HEK293 (cell line): ENCODE measurements around the gene ARPIN.

Experiments used
- CTCF ChIA-PET: fragments of 350-600 bp; formaldehyde crosslinking; extraction: SDS; loops from one replicate; lab custom pipeline; 2021; ENCODE audit warnings: antibody characterized with exemption; lab: Yijun Ruan, JAX
- POLR2A ChIA-PET: fragments of 300-600 bp; formaldehyde crosslinking; extraction: SDS; loops from one replicate; lab custom pipeline; 2020; ENCODE audit warnings: antibody characterized with exemption, inconsistent platforms; lab: Yijun Ruan, JAX
- H3K27ac ChIP-seq: fragments of 200-500 bp; sonication (Bioruptor generic); 2 replicates; pipeline ENCODE4 v1.5.1; 2014; ENCODE audit warnings: low read depth, low read length, control low read depth, inconsistent platforms; ENCODE audit errors: extremely low read depth
- H3K36me3 ChIP-seq, 2 experiments: fragments of 200-500 bp in 1 of 2; sonication (Bioruptor generic) in 1 of 2; 1 replicate in 1 of 2; 2 replicates in 1 of 2; pipeline ENCODE4 v1.5.1; 2014 to 2017; ENCODE audit warnings: inconsistent platforms in 2 of 2, low read length in 2 of 2; ENCODE audit not compliant: control insufficient read depth in 2 of 2, insufficient read depth in 1 of 2
- H3K4me1 ChIP-seq: fragments of 200-500 bp; sonication (Bioruptor generic); 2 replicates; pipeline ENCODE4 v1.5.1; 2014; ENCODE audit warnings: mild to moderate bottlenecking, low read length, inconsistent platforms; ENCODE audit not compliant: control insufficient read depth, insufficient read depth
- H3K4me3 ChIP-seq: 2 replicates; pipeline ENCODE4 v1.5.1; 2011; ENCODE audit warnings: low read depth, mild to moderate bottlenecking, control low read depth, low read length, moderate library complexity
- H3K9me3 ChIP-seq: fragments of 200-500 bp; sonication (Bioruptor generic); 2 replicates; pipeline ENCODE4 v1.5.1; 2014; ENCODE audit warnings: low read depth, low read length, inconsistent platforms; ENCODE audit not compliant: control insufficient read depth, insufficient read depth
- FEZF1 ChIP-seq: fragments of 450-650 bp; formaldehyde crosslinking; IDR thresholded peaks from 2 replicates; pipeline ENCODE4 v1.5.1; 2016; ENCODE audit warnings: missing biosample characterization, missing genetic modification characterization
- ZBTB21 ChIP-seq: fragments of 450-650 bp; formaldehyde crosslinking; IDR thresholded peaks from 2 replicates; pipeline ENCODE4 v1.5.1; 2017; ENCODE audit warnings: missing biosample characterization, missing genetic modification characterization
- ZNF10 ChIP-seq: fragments of 450-650 bp; formaldehyde crosslinking; IDR thresholded peaks from 2 replicates; pipeline ENCODE4 v1.5.1; 2017; ENCODE audit warnings: missing biosample characterization, missing genetic modification characterization
- ZNF157 ChIP-seq: fragments of 450-650 bp; formaldehyde crosslinking; IDR thresholded peaks from 2 replicates; pipeline ENCODE4 v1.5.1; 2016; ENCODE audit warnings: missing biosample characterization, missing genetic modification characterization
- ZNF302 ChIP-seq: fragments of 450-650 bp; formaldehyde crosslinking; IDR thresholded peaks from 2 replicates; pipeline ENCODE4 v1.5.1; 2016; ENCODE audit warnings: missing biosample characterization, missing genetic modification characterization, low read depth
- ZNF366 ChIP-seq: fragments of 450-650 bp; formaldehyde crosslinking; conservative IDR thresholded peaks from 2 replicates; pipeline ENCODE4 v1.5.1; 2016; ENCODE audit warnings: missing biosample characterization, missing genetic modification characterization
- ZNF529 ChIP-seq: fragments of 450-650 bp; formaldehyde crosslinking; IDR thresholded peaks from 2 replicates; pipeline ENCODE4 v1.5.1; 2017; ENCODE audit warnings: missing genetic modification characterization, missing biosample characterization; ENCODE audit not compliant: insufficient replicate concordance
- TF ChIP-seq, protein P1 (sequence below): fragments of 450-650 bp; formaldehyde crosslinking; IDR thresholded peaks from 2 replicates; pipeline ENCODE4 v1.5.1; 2017; ENCODE audit warnings: missing biosample characterization, missing genetic modification characterization
- TF ChIP-seq, protein P2 (sequence below): fragments of 450-650 bp; formaldehyde crosslinking; IDR thresholded peaks from 2 replicates; pipeline ENCODE4 v1.5.1; 2016; ENCODE audit warnings: missing biosample characterization, missing genetic modification characterization
- TF ChIP-seq, protein P3 (sequence below): fragments of 450-650 bp; formaldehyde crosslinking; IDR thresholded peaks from 2 replicates; pipeline ENCODE4 v1.5.1; 2016; ENCODE audit warnings: missing biosample characterization, missing genetic modification characterization
- TF ChIP-seq, protein P4 (sequence below): fragments of 450-650 bp; formaldehyde crosslinking; IDR thresholded peaks from 2 replicates; pipeline ENCODE4; 2016; ENCODE audit warnings: missing biosample characterization, missing genetic modification characterization
- TF ChIP-seq, protein P5 (sequence below): fragments of 450-650 bp; formaldehyde crosslinking; IDR thresholded peaks from 2 replicates; pipeline ENCODE4 v1.5.1; 2016; ENCODE audit warnings: missing biosample characterization, missing genetic modification characterization
- TF ChIP-seq, protein P6 (sequence below): fragments of 450-650 bp; formaldehyde crosslinking; IDR thresholded peaks from 2 replicates; pipeline ENCODE4 v1.5.1; 2016; ENCODE audit warnings: missing biosample characterization, missing genetic modification characterization, borderline replicate concordance

The ARPIN gene

DNA sequence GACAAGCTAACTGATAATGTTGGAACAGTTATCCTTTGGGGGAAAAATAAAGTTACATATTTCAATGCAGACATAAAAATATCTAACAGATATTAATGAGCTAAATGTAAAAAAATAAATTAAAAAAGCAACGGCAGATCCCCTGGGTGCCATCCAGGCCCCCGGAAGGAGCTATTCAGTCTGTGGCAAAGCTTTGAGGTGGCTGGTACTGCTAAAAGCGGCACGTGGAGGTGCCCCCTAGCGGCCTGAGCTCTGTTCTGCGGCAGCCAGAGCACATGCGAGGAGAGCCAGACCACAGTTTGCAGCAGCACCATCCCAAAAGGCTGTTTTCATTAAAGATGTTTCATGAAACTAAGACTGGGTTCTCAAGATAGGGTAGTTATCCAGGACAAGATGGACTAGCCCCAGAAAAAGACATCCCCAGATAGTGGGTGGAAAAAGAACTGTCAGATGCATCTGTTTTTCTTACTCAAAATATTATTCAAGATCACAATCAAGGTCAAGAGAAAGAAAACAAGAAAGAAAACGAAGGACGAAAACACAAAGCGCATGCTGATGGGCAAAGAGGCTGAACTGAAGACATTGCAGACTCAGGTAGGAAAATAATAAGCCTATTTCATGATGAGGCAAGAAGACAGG lies 37.7 kb downstream of the ARPIN start (continued):
- TF ChIP-seq, protein P1, sequence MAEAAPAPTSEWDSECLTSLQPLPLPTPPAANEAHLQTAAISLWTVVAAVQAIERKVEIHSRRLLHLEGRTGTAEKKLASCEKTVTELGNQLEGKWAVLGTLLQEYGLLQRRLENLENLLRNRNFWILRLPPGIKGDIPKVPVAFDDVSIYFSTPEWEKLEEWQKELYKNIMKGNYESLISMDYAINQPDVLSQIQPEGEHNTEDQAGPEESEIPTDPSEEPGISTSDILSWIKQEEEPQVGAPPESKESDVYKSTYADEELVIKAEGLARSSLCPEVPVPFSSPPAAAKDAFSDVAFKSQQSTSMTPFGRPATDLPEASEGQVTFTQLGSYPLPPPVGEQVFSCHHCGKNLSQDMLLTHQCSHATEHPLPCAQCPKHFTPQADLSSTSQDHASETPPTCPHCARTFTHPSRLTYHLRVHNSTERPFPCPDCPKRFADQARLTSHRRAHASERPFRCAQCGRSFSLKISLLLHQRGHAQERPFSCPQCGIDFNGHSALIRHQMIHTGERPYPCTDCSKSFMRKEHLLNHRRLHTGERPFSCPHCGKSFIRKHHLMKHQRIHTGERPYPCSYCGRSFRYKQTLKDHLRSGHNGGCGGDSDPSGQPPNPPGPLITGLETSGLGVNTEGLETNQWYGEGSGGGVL (tag by site-specific recombination) = no peak
- TF ChIP-seq ZNF157 = no peak
- TF ChIP-seq, protein P2, sequence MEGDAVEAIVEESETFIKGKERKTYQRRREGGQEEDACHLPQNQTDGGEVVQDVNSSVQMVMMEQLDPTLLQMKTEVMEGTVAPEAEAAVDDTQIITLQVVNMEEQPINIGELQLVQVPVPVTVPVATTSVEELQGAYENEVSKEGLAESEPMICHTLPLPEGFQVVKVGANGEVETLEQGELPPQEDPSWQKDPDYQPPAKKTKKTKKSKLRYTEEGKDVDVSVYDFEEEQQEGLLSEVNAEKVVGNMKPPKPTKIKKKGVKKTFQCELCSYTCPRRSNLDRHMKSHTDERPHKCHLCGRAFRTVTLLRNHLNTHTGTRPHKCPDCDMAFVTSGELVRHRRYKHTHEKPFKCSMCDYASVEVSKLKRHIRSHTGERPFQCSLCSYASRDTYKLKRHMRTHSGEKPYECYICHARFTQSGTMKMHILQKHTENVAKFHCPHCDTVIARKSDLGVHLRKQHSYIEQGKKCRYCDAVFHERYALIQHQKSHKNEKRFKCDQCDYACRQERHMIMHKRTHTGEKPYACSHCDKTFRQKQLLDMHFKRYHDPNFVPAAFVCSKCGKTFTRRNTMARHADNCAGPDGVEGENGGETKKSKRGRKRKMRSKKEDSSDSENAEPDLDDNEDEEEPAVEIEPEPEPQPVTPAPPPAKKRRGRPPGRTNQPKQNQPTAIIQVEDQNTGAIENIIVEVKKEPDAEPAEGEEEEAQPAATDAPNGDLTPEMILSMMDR (tag by site-specific recombination) = peak; percentile 71

DNA sequence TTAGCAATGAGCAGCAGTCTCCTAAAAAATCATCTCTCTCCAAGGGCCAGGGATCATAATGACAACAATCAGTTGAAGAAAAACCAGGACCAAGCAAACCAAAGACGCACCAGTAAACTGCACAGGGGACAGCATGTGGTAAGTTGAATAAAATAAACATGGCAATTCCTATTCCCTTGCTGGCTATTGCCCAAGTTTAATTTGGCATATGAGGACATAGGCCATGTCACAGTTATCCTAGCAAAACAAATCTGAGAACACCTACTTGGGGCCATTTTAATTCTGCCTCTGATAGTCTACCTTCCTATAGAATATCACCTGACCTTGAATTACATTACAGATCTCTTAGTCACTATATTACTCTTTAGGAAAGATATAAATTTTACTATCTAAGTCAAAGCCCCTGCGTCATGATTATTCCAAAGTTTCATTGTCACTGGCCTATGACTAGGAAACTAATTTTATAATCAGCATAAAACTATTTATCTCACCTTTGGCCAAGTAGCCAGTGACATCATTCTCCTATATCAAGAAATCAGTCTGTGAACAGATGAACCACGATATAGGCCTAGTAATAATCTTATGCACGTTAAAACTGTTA lies 42.0 kb downstream of the ARPIN start:
- peaks cover 47 to 48% of the 10 kb centered on the region in 2 experiments for H3K36me3 ChIP-seq
- no peak overlapping the region for H3K4me3 ChIP-seq
- H3K4me1 ChIP-seq = no peaks in the 10 kb centered on the region
- no peak overlapping the region for H3K27ac ChIP-seq
- ChIA-PET POLR2A (no interaction called here), CTCF (interaction anchor here (1.3 to 8.9 kb wide), 3 partner anchors 56 to 130 kb away, joined by 5 to 344 read pairs (median 11); partner anchors contain the start of genes ANPEP and MESP1)
- no peak for TF ChIP-seq ZNF529
- TF ChIP-seq FEZF1 (tag by site-specific recombination) = no peak
- 0 out of 2 replicates have a peak, but pooled peaks have one; percentile 25 for TF ChIP-seq ZNF10 (tag by site-specific recombination)
- H3K9me3 ChIP-seq = no peaks in the 10 kb centered on the region

DNA sequence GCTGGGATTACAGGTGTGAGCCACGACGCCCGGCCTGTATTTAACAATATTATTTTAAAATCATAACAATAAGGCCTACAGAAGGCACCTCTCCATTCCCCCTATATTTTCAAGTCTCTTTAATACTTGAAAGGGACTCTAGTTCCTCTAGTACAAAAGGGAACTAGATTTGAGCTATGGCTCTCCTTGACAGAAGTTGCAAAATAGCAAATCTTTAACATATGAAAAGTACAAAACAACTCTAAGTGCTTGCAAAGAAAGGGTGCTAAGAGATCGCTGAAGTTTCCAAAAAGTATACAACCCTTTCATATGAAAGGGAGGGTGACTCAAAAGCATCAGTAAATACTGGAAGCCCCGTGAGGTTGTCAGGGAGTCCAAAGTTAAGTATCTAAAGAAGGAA lies 42.7 kb downstream of the ARPIN start:
- CTCF ChIA-PET = interaction anchor here (0.8 kb wide), 1 partner anchor 110 kb away, joined by 3 read pairs; no protein-coding TSS in a partner anchor
- peaks cover 46 to 50% of the 10 kb centered on the region in 2 experiments for H3K36me3 ChIP-seq
- H3K9me3 ChIP-seq = no peaks in the 10 kb centered on the region
- H3K4me3 ChIP-seq = no peak overlapping the region
- H3K27ac ChIP-seq = no peak overlapping the region
- H3K4me1 ChIP-seq = no peaks in the 10 kb centered on the region
- POLR2A ChIA-PET = no interaction called here
- TF ChIP-seq FEZF1 (tag by site-specific recombination) = no peak
- TF ChIP-seq, protein P3, sequence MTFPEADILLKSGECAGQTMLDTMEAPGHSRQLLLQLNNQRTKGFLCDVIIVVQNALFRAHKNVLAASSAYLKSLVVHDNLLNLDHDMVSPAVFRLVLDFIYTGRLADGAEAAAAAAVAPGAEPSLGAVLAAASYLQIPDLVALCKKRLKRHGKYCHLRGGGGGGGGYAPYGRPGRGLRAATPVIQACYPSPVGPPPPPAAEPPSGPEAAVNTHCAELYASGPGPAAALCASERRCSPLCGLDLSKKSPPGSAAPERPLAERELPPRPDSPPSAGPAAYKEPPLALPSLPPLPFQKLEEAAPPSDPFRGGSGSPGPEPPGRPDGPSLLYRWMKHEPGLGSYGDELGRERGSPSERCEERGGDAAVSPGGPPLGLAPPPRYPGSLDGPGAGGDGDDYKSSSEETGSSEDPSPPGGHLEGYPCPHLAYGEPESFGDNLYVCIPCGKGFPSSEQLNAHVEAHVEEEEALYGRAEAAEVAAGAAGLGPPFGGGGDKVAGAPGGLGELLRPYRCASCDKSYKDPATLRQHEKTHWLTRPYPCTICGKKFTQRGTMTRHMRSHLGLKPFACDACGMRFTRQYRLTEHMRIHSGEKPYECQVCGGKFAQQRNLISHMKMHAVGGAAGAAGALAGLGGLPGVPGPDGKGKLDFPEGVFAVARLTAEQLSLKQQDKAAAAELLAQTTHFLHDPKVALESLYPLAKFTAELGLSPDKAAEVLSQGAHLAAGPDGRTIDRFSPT (tag by site-specific recombination) = no peak
- TF ChIP-seq, protein P4, sequence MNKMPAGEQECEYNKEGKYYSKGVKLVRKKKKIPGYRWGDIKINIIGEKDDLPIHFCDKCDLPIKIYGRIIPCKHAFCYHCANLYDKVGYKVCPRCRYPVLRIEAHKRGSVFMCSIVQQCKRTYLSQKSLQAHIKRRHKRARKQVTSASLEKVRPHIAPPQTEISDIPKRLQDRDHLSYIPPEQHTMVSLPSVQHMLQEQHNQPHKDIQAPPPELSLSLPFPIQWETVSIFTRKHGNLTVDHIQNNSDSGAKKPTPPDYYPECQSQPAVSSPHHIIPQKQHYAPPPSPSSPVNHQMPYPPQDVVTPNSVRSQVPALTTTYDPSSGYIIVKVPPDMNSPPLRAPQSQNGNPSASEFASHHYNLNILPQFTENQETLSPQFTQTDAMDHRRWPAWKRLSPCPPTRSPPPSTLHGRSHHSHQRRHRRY (tag by site-specific recombination) = no peak
- TF ChIP-seq, protein P5, sequence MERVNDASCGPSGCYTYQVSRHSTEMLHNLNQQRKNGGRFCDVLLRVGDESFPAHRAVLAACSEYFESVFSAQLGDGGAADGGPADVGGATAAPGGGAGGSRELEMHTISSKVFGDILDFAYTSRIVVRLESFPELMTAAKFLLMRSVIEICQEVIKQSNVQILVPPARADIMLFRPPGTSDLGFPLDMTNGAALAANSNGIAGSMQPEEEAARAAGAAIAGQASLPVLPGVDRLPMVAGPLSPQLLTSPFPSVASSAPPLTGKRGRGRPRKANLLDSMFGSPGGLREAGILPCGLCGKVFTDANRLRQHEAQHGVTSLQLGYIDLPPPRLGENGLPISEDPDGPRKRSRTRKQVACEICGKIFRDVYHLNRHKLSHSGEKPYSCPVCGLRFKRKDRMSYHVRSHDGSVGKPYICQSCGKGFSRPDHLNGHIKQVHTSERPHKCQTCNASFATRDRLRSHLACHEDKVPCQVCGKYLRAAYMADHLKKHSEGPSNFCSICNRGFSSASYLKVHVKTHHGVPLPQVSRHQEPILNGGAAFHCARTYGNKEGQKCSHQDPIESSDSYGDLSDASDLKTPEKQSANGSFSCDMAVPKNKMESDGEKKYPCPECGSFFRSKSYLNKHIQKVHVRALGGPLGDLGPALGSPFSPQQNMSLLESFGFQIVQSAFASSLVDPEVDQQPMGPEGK (tag by site-specific recombination) = no peak
- TF ChIP-seq, protein P6, sequence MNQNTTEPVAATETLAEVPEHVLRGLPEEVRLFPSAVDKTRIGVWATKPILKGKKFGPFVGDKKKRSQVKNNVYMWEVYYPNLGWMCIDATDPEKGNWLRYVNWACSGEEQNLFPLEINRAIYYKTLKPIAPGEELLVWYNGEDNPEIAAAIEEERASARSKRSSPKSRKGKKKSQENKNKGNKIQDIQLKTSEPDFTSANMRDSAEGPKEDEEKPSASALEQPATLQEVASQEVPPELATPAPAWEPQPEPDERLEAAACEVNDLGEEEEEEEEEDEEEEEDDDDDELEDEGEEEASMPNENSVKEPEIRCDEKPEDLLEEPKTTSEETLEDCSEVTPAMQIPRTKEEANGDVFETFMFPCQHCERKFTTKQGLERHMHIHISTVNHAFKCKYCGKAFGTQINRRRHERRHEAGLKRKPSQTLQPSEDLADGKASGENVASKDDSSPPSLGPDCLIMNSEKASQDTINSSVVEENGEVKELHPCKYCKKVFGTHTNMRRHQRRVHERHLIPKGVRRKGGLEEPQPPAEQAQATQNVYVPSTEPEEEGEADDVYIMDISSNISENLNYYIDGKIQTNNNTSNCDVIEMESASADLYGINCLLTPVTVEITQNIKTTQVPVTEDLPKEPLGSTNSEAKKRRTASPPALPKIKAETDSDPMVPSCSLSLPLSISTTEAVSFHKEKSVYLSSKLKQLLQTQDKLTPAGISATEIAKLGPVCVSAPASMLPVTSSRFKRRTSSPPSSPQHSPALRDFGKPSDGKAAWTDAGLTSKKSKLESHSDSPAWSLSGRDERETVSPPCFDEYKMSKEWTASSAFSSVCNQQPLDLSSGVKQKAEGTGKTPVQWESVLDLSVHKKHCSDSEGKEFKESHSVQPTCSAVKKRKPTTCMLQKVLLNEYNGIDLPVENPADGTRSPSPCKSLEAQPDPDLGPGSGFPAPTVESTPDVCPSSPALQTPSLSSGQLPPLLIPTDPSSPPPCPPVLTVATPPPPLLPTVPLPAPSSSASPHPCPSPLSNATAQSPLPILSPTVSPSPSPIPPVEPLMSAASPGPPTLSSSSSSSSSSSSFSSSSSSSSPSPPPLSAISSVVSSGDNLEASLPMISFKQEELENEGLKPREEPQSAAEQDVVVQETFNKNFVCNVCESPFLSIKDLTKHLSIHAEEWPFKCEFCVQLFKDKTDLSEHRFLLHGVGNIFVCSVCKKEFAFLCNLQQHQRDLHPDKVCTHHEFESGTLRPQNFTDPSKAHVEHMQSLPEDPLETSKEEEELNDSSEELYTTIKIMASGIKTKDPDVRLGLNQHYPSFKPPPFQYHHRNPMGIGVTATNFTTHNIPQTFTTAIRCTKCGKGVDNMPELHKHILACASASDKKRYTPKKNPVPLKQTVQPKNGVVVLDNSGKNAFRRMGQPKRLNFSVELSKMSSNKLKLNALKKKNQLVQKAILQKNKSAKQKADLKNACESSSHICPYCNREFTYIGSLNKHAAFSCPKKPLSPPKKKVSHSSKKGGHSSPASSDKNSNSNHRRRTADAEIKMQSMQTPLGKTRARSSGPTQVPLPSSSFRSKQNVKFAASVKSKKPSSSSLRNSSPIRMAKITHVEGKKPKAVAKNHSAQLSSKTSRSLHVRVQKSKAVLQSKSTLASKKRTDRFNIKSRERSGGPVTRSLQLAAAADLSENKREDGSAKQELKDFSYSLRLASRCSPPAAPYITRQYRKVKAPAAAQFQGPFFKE (tag by site-specific recombination) = no peak
- no peak for TF ChIP-seq ZBTB21 (tag by site-specific recombination)
- no peak for TF ChIP-seq ZNF302 (tag by site-specific recombination)
- no peak for TF ChIP-seq ZNF366 (tag by site-specific recombination)
